Measurements from ENCODE around the gene MFAP2.

Gene MFAP2

DNA sequence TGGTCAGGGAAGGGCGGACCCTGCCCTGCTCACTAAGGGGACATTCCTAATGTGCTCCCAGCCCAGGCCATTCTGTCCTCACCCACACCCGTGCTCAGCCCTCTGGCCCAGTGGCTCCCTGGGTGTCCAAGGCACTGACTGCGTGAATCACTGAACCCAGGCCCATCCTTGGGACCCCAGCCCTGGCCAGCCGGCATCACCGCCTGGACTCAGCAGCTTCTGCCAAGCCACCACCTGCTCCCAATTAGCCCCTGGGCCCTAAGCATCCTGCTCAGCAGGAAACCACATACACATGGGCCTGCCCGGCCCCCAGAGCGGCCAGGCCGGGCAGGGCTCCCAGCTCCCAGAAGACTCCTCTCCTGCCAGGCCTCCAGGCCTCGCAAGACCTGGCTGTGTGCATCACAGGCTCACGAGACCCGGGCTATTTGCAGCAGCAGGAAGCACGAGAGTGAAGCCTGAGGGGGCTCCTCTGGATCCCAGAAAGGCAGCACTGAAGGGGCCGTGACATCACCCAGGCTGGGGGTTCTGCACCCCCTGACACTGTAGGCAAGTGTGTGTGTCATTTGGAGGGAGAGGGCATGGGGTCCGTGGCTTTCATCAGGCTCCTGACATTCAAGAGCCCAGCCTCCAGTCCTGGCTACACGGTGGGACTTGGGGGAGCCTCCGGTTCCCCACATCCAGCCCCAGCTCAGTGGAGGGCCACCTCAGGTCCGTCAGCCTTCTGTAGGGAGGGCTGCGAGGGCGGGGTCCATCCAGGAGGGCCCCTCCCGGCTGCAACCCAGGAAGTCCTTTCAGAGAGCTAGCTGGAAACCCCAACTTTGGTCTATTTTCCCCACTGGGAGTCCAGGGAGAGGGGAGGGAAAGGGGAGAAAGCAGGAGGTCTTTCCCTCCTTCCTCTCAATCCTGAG, 1.6 kb downstream of the MFAP2 start:
- no peaks in the 10 kb centered on the region for H3K36me3 ChIP-seq (ENCODE audit: control insufficient read depth, insufficient read depth, low read length, severe bottlenecking)
- no peaks in the 10 kb centered on the region for H3K9me3 ChIP-seq (ENCODE audit: control insufficient read depth, low read length)
- peak; percentile 94 for DNase-seq (ENCODE audit: low read depth)
- peak overlapping the region; percentile 79 for H3K4me3 ChIP-seq (ENCODE audit: low read length)
- H3K27me3 ChIP-seq (replicated peaks; ENCODE audit: control insufficient read depth, insufficient read depth, low read length): no peaks in the 10 kb centered on the region
- H3K9ac ChIP-seq (ENCODE audit: low read length): peak overlapping the region; percentile 82
- peaks cover 24% of the 10 kb centered on the region for H3K4me1 ChIP-seq (ENCODE audit: control insufficient read depth, insufficient read depth, low read length)

- DNase-seq (ENCODE audit: low read depth): no peak
- Histone ChIP-seq H3K27me3 (replicated peaks; ENCODE audit: control insufficient read depth, insufficient read depth, low read length) (no peaks in the 10 kb centered on the region), H3K4me3 (ENCODE audit: low read length) (peak overlapping the region; percentile 79), H3K4me1 (ENCODE audit: control insufficient read depth, insufficient read depth, low read length) (peaks cover 24% of the 10 kb centered on the region), H3K9ac (ENCODE audit: low read length) (peak overlapping the region; percentile 82), H3K36me3 (ENCODE audit: control insufficient read depth, insufficient read depth, low read length, severe bottlenecking) (no peaks in the 10 kb centered on the region), H3K9me3 (ENCODE audit: control insufficient read depth, low read length) (no peaks in the 10 kb centered on the region)
Measured at GRCh38 chr1:16978139-16978538, 2.3 kb downstream of the MFAP2 start.

DNA sequence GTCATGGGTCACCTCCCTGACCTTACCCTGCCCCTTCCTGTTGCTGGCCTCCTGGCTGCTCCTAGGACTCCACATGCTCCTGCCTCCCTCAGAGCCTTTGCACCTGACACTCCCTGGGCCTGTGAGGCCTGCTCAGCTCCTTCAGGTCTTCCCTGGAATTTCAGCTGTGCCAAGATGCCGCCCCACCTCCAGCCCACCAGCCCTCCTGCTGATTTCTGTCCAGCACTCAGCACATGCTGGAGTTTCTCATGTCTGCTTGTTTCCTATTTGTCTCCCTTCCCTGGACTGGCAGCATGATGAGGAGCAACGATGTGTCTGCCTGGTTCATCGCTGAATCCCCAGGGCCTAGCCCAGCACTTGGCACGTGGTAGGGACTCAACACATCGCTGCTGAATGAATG, 3.0 kb downstream of the MFAP2 start:
- Histone ChIP-seq H3K4me3 (ENCODE audit: low read length) (no peak overlapping the region), H3K9ac (ENCODE audit: low read length) (no peak overlapping the region), H3K4me1 (ENCODE audit: control insufficient read depth, insufficient read depth, low read length) (peaks cover 24% of the 10 kb centered on the region), H3K27me3 (replicated peaks; ENCODE audit: control insufficient read depth, insufficient read depth, low read length) (no peaks in the 10 kb centered on the region), H3K36me3 (ENCODE audit: control insufficient read depth, insufficient read depth, low read length, severe bottlenecking) (no peaks in the 10 kb centered on the region), H3K9me3 (ENCODE audit: control insufficient read depth, low read length) (no peaks in the 10 kb centered on the region)
- no peak for DNase-seq (ENCODE audit: low read depth)

DNA sequence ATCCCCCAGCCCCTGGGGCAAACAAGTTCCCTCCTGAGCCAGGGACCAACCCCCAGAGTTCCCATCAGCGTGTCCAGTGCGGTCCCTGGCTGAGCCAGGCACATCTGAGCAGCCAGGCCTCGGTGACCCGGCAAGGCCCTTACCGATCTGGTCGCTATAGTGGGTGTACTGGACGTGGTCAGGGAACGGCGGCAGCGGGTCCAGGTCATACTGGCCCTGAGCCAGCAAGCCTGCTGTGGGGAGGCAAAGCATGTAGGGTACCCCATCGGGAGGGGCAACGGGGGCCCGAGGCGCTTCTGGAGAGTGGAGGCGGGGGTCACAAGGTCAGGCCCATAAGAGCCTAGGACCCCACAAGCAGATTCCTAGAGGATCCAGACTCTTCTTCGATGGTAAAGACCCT, 3.5 kb downstream of the MFAP2 start:
- no peaks in the 10 kb centered on the region for H3K27me3 ChIP-seq (replicated peaks; ENCODE audit: control insufficient read depth, insufficient read depth, low read length)
- DNase-seq (ENCODE audit: low read depth): no peak
- H3K4me3 ChIP-seq (ENCODE audit: low read length): no peak overlapping the region
- H3K9ac ChIP-seq (ENCODE audit: low read length): no peak overlapping the region
- H3K9me3 ChIP-seq (ENCODE audit: control insufficient read depth, low read length): no peaks in the 10 kb centered on the region
- H3K4me1 ChIP-seq (ENCODE audit: control insufficient read depth, insufficient read depth, low read length): peaks cover 24% of the 10 kb centered on the region
- no peaks in the 10 kb centered on the region for H3K36me3 ChIP-seq (ENCODE audit: control insufficient read depth, insufficient read depth, low read length, severe bottlenecking)

- H3K36me3 ChIP-seq (ENCODE audit: control insufficient read depth, insufficient read depth, low read length, severe bottlenecking): no peaks in the 10 kb centered on the region
- peaks cover 15% of the 10 kb centered on the region for H3K4me1 ChIP-seq (ENCODE audit: control insufficient read depth, insufficient read depth, low read length)
- no peaks in the 10 kb centered on the region for H3K27me3 ChIP-seq (replicated peaks; ENCODE audit: control insufficient read depth, insufficient read depth, low read length)
- no peak overlapping the region for H3K9ac ChIP-seq (ENCODE audit: low read length)
- no peak for DNase-seq (ENCODE audit: low read depth)
- H3K4me3 ChIP-seq (ENCODE audit: low read length): no peak overlapping the region
- no peaks in the 10 kb centered on the region for H3K9me3 ChIP-seq (ENCODE audit: control insufficient read depth, low read length)
Measured at GRCh38 chr1:16975838-16976237, 4.6 kb downstream of the MFAP2 start.

DNA sequence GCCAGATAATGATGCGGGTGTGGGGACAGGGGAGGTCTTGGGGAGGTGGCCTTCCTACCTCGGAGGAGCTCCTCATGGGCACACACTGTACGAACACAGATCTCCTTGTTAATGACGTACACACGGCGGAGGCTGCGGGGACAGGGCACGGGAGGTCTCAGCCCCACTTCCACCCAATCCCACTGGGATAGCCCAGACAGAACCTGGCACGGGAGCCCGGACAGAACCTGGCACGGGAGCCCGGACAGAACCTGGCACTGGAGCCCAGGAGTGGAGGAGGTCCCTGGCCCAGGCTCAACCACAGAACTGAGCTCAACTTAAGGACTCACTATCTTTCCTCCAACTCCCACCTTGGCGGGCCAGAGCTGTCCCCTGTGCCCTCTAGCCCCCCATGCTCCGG, 5.2 kb downstream of the MFAP2 start:
- Histone ChIP-seq H3K27me3 (replicated peaks; ENCODE audit: control insufficient read depth, insufficient read depth, low read length) (no peaks in the 10 kb centered on the region), H3K4me1 (ENCODE audit: control insufficient read depth, insufficient read depth, low read length) (peaks cover 13% of the 10 kb centered on the region), H3K36me3 (ENCODE audit: control insufficient read depth, insufficient read depth, low read length, severe bottlenecking) (no peaks in the 10 kb centered on the region), H3K9me3 (ENCODE audit: control insufficient read depth, low read length) (no peaks in the 10 kb centered on the region), H3K9ac (ENCODE audit: low read length) (no peak overlapping the region), H3K4me3 (ENCODE audit: low read length) (no peak overlapping the region)
- no peak for DNase-seq (ENCODE audit: low read depth)

GRCh38 chr1:16973215-16973614, 7.2 kb downstream of the MFAP2 start:
- no peaks in the 10 kb centered on the region for H3K27me3 ChIP-seq (replicated peaks; ENCODE audit: control insufficient read depth, insufficient read depth, low read length)
- no peak for DNase-seq (ENCODE audit: low read depth)
- no peak overlapping the region for H3K4me3 ChIP-seq (ENCODE audit: low read length)
- no peaks in the 10 kb centered on the region for H3K9me3 ChIP-seq (ENCODE audit: control insufficient read depth, low read length)
- H3K9ac ChIP-seq (ENCODE audit: low read length): no peak overlapping the region
- H3K36me3 ChIP-seq (ENCODE audit: control insufficient read depth, insufficient read depth, low read length, severe bottlenecking): no peaks in the 10 kb centered on the region
- peaks cover 2% of the 10 kb centered on the region for H3K4me1 ChIP-seq (ENCODE audit: control insufficient read depth, insufficient read depth, low read length)

DNA sequence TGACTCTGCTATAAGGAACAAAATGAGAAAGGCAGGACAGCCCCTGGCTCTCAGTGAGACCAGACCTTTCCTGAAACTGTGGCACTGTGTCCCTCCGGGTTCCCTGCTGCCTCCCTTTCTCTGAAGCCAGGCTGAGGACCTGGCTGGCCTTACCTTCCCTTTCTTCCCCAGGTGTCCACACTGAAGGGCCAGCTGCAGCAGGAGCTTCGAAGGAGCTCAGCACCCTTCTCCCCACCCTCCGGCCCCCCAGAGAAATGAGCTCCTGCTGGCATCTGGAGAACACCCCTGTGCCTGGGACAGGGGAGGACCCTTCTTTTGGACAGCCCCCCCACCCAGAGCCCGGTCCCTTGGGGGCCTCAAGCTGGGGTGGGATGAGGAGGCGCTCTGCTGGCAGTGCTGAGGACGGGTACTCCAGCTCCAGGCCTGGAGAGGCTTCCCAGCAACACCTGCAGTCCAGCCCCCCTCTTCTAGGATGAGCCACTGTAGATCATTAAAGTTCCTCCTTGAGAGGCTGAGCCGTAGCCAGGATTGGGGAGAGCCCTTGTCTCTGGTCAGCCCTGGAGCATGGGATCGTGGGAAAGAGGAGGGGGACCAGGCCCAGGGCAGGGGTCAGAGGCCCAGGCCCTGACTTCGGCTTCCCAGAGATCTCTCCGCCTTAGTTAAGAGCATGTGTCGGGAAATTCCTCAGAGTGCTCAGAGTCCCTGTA, 8.1 kb downstream of the MFAP2 start:
- H3K36me3 ChIP-seq (ENCODE audit: control insufficient read depth, insufficient read depth, low read length, severe bottlenecking): no peaks in the 10 kb centered on the region

GRCh38 chr1:16971341-16972188, 8.9 kb downstream of the MFAP2 start:
- no peaks in the 10 kb centered on the region for H3K27me3 ChIP-seq (replicated peaks; ENCODE audit: control insufficient read depth, insufficient read depth, low read length)
- DNase-seq (ENCODE audit: low read depth): peak; percentile 76
- peaks cover 5% of the 10 kb centered on the region for H3K4me1 ChIP-seq (ENCODE audit: control insufficient read depth, insufficient read depth, low read length)
- H3K36me3 ChIP-seq (ENCODE audit: control insufficient read depth, insufficient read depth, low read length, severe bottlenecking): no peaks in the 10 kb centered on the region
- no peak overlapping the region for H3K9ac ChIP-seq (ENCODE audit: low read length)
- H3K4me3 ChIP-seq (ENCODE audit: low read length): no peak overlapping the region
- H3K9me3 ChIP-seq (ENCODE audit: control insufficient read depth, low read length): no peaks in the 10 kb centered on the region

More for the DNA sequence above, 8.1 kb downstream of the MFAP2 start:
- H3K4me1 ChIP-seq (ENCODE audit: control insufficient read depth, insufficient read depth, low read length): no peaks in the 10 kb centered on the region
- H3K9ac ChIP-seq (ENCODE audit: low read length): no peak overlapping the region
- no peaks in the 10 kb centered on the region for H3K9me3 ChIP-seq (ENCODE audit: control insufficient read depth, low read length)
- H3K4me3 ChIP-seq (ENCODE audit: low read length): no peak overlapping the region
- DNase-seq (ENCODE audit: low read depth): no peak
- no peaks in the 10 kb centered on the region for H3K27me3 ChIP-seq (replicated peaks; ENCODE audit: control insufficient read depth, insufficient read depth, low read length)

DNA sequence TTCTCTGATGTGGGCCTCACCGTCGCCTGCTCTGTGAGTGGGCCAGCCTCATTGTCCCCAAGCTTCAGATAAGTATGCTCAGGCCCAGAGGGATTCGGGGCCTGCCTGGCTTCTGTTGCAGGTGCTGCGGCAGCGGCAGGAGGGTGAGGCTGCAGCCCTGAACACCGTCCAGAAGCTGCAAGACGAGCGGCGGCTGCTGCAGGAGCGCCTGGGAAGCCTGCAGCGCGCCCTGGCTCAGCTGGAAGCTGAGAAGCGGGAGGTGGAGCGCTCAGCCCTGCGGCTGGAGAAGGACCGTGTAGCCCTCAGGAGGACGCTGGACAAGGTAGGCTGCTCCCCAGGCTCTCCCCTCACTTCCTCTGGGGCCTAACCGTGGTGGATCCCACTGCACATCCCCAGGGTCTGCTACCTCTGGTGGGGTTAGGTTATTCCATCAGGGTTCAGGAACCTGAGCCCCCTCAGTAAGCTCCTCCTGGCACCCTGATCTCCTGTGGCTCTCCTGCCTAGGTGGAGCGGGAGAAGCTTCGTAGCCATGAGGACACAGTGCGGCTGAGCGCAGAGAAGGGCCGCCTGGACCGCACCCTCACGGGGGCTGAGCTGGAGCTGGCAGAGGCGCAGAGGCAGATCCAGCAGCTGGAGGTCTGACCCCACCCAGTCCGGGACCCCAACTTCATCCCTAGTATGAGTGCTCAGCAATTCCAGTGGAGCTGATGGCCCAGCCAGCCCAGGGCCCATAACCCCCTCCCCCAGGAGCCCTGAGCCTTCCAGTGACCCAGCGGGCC, 10.1 kb downstream of the MFAP2 start:
- Histone ChIP-seq H3K4me3 (ENCODE audit: low read length) (no peak overlapping the region), H3K9me3 (ENCODE audit: control insufficient read depth, low read length) (no peaks in the 10 kb centered on the region), H3K4me1 (ENCODE audit: control insufficient read depth, insufficient read depth, low read length) (peaks cover 5% of the 10 kb centered on the region), H3K9ac (ENCODE audit: low read length) (no peak overlapping the region), H3K27me3 (replicated peaks; ENCODE audit: control insufficient read depth, insufficient read depth, low read length) (no peaks in the 10 kb centered on the region), H3K36me3 (ENCODE audit: control insufficient read depth, insufficient read depth, low read length, severe bottlenecking) (peaks cover 9% of the 10 kb centered on the region)
- no peak for DNase-seq (ENCODE audit: low read depth)
